HCT116 (cell line): ENCODE measurements around the gene PIGO.

Source experiments
- CTCF ChIP-seq, 3 experiments: fragments of 200-600 bp in 1 of 3; sonication (generic) in 1 of 3; IDR thresholded peaks in 2 of 3; conservative IDR thresholded peaks in 1 of 3; 2 replicates each; pipeline ENCODE4 v1.5.1; 2012 to 2017; ENCODE audit warnings: low read depth in 2 of 3, low read length in 2 of 3, antibody characterized with exemption in 1 of 3, borderline replicate concordance in 1 of 3, control low read depth in 1 of 3, mild to moderate bottlenecking in 1 of 3, mixed read lengths in 1 of 3, mixed run types in 1 of 3, moderate library complexity in 1 of 3; ENCODE audit not compliant: insufficient read depth in 1 of 3
- EZH2 ChIP-seq: fragments of 200-600 bp; sonication (generic); IDR thresholded peaks from 2 replicates; pipeline ENCODE4 v1.6.1; 2017; ENCODE audit warnings: antibody characterized with exemption, mixed run types
- EZH2phosphoT487 ChIP-seq: fragments of 200-600 bp; IDR thresholded peaks from 2 replicates; pipeline ENCODE4 v1.6.1; 2018; ENCODE audit warnings: antibody characterized with exemption, borderline replicate concordance
- JUND ChIP-seq: IDR thresholded peaks from 2 replicates; pipeline ENCODE4 v1.6.1; 2012
- POLR2A ChIP-seq: IDR thresholded peaks from 2 replicates; pipeline ENCODE4 v1.7.0; 2011; ENCODE audit warnings: borderline replicate concordance; ENCODE audit not compliant: insufficient read depth, insufficient read length; ENCODE audit errors: extremely low read depth
- POLR2AphosphoS5 ChIP-seq: IDR thresholded peaks from 2 replicates; pipeline ENCODE4 v1.6.1; 2011; ENCODE audit warnings: mild to moderate bottlenecking, low read depth, low read length, moderate library complexity
- RAD21 ChIP-seq: IDR thresholded peaks from 2 replicates; pipeline ENCODE4 v1.6.1; 2012; ENCODE audit warnings: low read depth, mild to moderate bottlenecking
- TCF7L2 ChIP-seq: IDR thresholded peaks from 2 replicates; pipeline ENCODE4 v1.7.0; 2011; ENCODE audit warnings: borderline replicate concordance, inconsistent platforms; ENCODE audit not compliant: insufficient read depth, insufficient read length; ENCODE audit errors: extremely low read depth
- YY1 ChIP-seq: IDR thresholded peaks from 2 replicates; pipeline ENCODE4 v1.6.1; 2011; ENCODE audit warnings: low read length, low read depth, moderate library complexity, mild to moderate bottlenecking; ENCODE audit not compliant: insufficient replicate concordance; ENCODE audit errors: extremely low read depth
- ZFX ChIP-seq: fragments of 450-650 bp; IDR thresholded peaks from 2 replicates; pipeline ENCODE4 v1.6.1; 2017

GRCh38 chr9:35105126-35105525 is 8.7 kb upstream of the PIGO start:
- TF ChIP-seq CTCF (IDR thresholded peaks at IDR 0.05 in 2 of 3, conservative IDR thresholded peaks at IDR 0.05 in 1 of 3; ENCODE audit: borderline replicate concordance in 1 of 3, insufficient read depth in 1 of 3, low read depth in 2 of 3, low read length in 2 of 3) (no peak), EZH2phosphoT487 (no peak), POLR2A (no peak), YY1 (no peak), EZH2 (no peak), RAD21 (no peak), POLR2AphosphoS5 (no peak), JUND (no peak), ZFX (no peak), TCF7L2 (no peak)
